ENCODE measurements around the gene GATA5. TPM values are rescaled to one million over a fixed set of nuclear protein-coding genes. Genes with fewer than 3 reads are reported as not detected.
A peak's percentile ranks its signal among the peaks of the same experiment; 100 is the strongest.

GATA5 gene
- total and polyA plus RNA-seq, 12 donors, result 0.11 to 5.1 (median 0.60) TPM

DNA sequence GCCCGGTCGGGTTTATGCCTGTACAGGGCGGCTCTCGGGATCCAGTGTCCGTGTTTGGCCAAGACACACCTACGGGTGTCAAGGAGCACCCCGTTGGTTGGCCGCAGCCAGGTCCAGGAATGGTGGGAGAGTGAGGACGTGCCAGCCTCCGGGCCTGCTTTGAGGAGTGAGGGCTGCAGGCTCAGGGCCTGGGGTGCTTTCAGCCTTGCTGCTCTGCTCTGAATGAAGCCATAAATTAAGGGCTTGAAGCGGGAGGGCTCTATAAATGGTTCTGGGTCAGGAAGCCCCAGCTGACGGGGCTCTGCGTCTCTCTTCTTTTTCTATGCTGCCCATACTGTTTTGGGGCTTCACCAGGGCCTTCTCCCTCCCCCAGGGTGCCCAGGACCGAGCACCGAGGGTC, 15.1 kb downstream of the GATA5 start:
- Histone ChIP-seq H3K27me3 (peaks cover 0 to 26% (median 15%) of the 10 kb centered on the region in 7 donors), H3K9me3 (no peaks in the 10 kb centered on the region), H3K4me1 (peaks cover 0 to 13% (median 3%) of the 10 kb centered on the region in 9 donors), H3K36me3 (no peaks in the 10 kb centered on the region), H3K27ac (peak overlapping the region in 4 of 10 donors; percentile 34 to 48 (median 46)), H3K4me3 (no peak overlapping the region)
- DNase-seq (no peak), ATAC-seq (no peak)
- intact Hi-C loops (cut with DNase I), result no loop called here
- TF ChIP-seq, protein P1, sequence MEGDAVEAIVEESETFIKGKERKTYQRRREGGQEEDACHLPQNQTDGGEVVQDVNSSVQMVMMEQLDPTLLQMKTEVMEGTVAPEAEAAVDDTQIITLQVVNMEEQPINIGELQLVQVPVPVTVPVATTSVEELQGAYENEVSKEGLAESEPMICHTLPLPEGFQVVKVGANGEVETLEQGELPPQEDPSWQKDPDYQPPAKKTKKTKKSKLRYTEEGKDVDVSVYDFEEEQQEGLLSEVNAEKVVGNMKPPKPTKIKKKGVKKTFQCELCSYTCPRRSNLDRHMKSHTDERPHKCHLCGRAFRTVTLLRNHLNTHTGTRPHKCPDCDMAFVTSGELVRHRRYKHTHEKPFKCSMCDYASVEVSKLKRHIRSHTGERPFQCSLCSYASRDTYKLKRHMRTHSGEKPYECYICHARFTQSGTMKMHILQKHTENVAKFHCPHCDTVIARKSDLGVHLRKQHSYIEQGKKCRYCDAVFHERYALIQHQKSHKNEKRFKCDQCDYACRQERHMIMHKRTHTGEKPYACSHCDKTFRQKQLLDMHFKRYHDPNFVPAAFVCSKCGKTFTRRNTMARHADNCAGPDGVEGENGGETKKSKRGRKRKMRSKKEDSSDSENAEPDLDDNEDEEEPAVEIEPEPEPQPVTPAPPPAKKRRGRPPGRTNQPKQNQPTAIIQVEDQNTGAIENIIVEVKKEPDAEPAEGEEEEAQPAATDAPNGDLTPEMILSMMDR (IDR thresholded peaks at IDR 0.05), result no peak
- 78 to 85% methylated on average over 15 of the region's 15 CpGs for WGBS, 2 donors

DNA sequence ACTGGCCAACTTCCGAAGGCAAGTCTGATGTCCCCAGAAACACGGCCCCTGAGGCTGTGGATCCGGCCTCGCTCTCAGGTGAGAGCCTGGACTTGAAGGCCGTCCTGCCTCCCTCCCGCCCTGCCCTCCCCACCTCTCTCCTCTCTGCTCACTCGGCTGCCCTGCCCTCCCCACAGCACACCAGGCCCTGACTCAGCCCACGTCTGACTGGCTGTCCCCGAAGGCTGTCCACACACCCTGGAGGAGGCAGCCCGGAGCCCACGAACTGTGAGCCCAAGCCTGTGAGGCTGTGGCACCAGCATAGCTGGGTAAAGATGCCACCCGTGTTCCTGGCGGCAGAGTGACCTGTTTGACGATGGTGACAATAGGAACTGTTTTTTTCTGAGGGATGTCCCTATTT, 16.3 kb downstream of the GATA5 start:
- no peak for ATAC-seq
- Histone ChIP-seq H3K4me1 (peaks cover 0 to 13% (median 3%) of the 10 kb centered on the region in 9 donors), H3K4me3 (no peak overlapping the region), H3K36me3 (no peaks in the 10 kb centered on the region), H3K9me3 (no peaks in the 10 kb centered on the region), H3K27me3 (peaks cover 0 to 30% (median 15%) of the 10 kb centered on the region in 7 donors), H3K27ac (no peak overlapping the region)
- 65 to 70% methylated on average over 13 to 14 of the region's 14 CpGs for WGBS, 2 donors
- TF ChIP-seq, protein P1 (IDR thresholded peaks at IDR 0.05), result no peak
- intact Hi-C loops (cut with DNase I), result no loop called here
- DNase-seq, result no peak

DNA sequence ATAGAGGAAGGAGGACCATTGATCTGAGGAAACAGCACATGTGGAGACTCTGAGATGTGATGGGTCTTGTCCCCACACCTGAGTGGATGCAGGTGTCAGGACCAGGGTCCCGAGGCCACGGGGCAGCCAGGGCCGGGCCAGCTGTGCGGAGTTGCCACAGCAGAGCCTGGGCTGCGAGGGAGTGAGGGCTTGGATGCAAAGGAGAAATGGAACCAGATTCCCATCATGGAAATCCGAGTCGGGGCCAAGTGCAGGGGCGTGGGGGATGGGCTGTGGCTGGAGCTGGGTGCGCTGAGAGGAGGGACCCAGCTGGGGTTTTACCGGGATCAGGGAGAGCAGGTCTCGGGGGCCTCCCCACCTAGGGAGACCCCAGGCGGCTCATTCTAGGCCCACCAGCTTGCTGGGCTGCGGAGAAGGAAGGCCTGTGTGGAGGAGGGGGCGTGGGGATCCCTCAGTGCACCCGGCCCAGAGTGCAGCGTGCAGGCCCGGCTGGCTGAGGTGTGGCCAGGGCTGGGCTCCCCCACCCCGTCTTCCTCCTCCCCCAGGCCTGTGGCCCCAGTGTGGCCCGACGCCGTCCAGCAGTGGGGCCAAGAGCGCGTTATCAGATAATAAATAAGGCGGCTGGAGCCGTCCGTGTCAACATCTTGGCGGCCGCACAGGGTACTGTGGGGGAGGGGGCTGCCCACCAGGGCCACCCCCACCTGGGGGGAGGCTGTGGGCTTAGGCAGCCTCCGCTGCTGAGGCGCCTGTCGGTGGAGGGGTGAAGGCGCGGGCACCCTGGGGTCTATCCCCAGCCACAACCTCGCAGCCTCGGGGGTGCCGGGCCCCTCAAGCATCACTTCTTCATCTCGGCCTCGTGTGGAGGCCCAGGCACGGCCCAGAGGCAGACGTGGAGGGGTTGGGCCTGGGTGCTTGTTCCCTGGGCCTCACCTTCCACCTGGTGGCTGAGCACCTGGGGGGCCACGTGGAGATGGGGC, 17.2 kb downstream of the GATA5 start:
- ATAC-seq (no peak), DNase-seq (no peak)
- peaks cover 0 to 30% (median 15%) of the 10 kb centered on the region in 7 donors for H3K27me3 ChIP-seq
- H3K27ac ChIP-seq, result no peak overlapping the region
- TF ChIP-seq, protein P1 (IDR thresholded peaks at IDR 0.05), result no peak
- intact Hi-C loops (cut with DNase I), result no loop called here
- no peaks in the 10 kb centered on the region for H3K36me3 ChIP-seq
- H3K9me3 ChIP-seq, result no peaks in the 10 kb centered on the region
- peaks cover 0 to 13% (median 3%) of the 10 kb centered on the region in 9 donors for H3K4me1 ChIP-seq
- no peak overlapping the region for H3K4me3 ChIP-seq
- WGBS, 2 donors, result 52 to 57% methylated on average over 41 of the region's 41 CpGs

DNA sequence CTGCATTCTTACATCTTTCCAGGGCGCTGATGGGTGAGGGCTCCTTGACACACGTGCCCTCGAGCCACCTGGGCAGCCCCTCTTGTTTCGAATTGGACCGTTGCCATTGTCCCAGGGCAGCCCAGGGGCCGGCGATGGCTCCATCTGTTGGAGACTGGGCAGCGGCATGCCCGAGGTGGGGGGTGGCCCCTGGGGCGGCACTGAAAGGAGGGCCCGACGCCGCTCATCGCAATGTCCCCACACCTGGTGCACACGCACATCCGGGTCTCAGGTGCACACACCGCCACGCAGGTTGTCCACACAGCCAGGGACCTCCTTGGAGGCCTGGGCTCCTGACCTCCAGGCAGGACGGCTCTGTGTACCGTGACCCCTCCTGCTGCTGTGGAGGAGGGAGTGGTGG, 18.0 kb downstream of the GATA5 start:
- intact Hi-C loops (cut with DNase I), result no loop called here
- DNase-seq, result no peak
- 82 to 89% methylated on average over 20 of the region's 20 CpGs for WGBS, 2 donors
- peaks cover 0 to 36% (median 18%) of the 10 kb centered on the region in 7 donors for H3K27me3 ChIP-seq
- no peak overlapping the region for H3K27ac ChIP-seq
- no peaks in the 10 kb centered on the region for H3K9me3 ChIP-seq
- no peak for ATAC-seq
- no peak overlapping the region for H3K4me3 ChIP-seq
- no peaks in the 10 kb centered on the region for H3K36me3 ChIP-seq
- H3K4me1 ChIP-seq, result peaks cover 0 to 13% (median 3%) of the 10 kb centered on the region in 9 donors
- TF ChIP-seq, protein P1 (IDR thresholded peaks at IDR 0.05), result no peak
